Myocyte (in vitro differentiated cells): ENCODE data around the gene SLC22A14. TPM values are rescaled to one million over a fixed set of nuclear protein-coding genes. Genes with fewer than 3 reads are reported as not detected.
A peak's percentile ranks its signal among the peaks of the same experiment; 100 is the strongest.
"Not testable (repeated sequence)": the region's sequence is repeated elsewhere in the genome, so short reads cannot be mapped to it uniquely, and the experiment has no call there.

Experiments
- DNase-seq: peaks from one replicate; pipeline ENCODE4 v3.0.0-alpha.2; 2012; ENCODE audit warnings: low read depth
- total RNA-seq: library from RNA; depleted of rRNA; stranded (reverse); fragments of >200 nt; gene quantifications from 2 replicates; pipeline ENCODE4 v1.2.3, GENCODE V29; 2014

SLC22A14 gene
- total RNA-seq, 1 donor from 2014 or later: 0.83 TPM

GRCh38 chr3:38313263-38313662 is 31.2 kb downstream of the SLC22A14 start:
- peak; percentile 56 for DNase-seq

- no peak for DNase-seq
Observed at GRCh38 chr3:38313695-38314094, 31.6 kb downstream of the SLC22A14 start.

DNA sequence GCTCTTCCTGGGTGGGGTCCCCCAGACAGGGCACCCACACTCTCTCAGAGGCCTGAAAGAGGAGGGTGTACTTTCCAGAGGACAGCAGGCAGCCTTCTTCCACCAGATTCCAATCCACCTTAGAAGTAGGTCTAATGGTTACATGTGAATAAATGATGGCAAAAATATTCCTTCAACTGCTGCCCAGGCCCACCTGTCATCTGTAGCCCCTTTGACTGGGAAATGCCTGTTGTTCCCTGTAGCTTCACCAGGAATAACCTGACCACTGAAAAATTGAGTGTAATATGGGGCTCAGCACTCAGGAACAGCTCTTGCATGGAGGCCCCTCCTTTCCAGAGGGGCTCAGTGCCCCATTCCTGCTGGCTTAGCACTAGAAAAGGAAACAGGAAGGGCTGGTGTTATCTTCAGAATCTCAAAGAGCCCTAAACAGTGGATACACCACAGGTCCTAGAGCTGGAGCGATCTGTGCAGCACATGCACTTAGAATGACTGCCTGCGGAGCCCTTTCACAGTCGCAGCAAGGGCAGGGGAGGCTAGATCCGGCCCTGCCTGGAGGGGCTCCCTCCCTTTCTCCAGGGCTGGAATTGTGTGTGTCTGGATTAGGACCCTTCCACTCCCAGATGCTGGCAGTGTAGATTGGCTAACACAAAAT is 32.1 kb downstream of the SLC22A14 start:
- no peak for DNase-seq

- peak; percentile 26 for DNase-seq
Observed at GRCh38 chr3:38314764-38315487, 32.8 kb downstream of the SLC22A14 start.

DNA sequence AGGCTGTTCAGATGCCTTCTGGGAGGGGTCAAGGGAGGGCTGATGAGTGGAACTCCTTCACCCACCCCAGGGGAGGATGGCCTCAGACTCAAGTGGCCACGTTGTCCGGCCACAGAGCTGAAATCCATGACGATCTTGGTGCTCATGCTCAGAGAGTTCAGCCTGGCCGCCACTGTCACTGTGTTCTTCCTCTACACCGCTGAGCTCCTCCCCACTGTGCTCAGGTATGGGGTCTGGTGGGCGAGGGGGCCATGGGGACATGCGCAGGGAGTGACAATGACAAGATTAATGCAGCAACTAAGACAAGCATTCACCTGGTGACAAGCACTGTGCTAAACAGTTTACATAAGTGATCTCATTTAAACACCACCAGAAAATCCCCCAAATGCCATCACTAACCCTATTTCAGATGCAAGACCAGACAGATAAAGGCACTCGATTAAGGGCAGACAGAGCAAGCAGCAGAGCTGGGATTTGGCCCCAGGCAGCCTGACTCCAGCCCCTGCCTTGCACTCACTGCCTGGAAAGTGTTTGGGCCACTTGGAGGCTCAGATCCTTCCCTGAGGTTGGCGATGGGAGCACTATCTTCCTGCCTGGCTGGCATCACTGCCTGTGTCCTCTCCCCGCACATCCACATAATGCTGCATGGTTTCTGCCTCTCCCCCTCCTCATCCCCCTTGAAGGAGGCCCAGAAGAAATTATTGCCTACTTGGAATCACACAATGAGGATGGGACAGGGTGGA is 33.6 kb downstream of the SLC22A14 start:
- no peak for DNase-seq

GRCh38 chr3:38316356-38317191 is 34.5 kb downstream of the SLC22A14 start:
- no peak for DNase-seq

- DNase-seq: no peak
Observed at GRCh38 chr3:38317192-38317759, 35.2 kb downstream of the SLC22A14 start.

DNA sequence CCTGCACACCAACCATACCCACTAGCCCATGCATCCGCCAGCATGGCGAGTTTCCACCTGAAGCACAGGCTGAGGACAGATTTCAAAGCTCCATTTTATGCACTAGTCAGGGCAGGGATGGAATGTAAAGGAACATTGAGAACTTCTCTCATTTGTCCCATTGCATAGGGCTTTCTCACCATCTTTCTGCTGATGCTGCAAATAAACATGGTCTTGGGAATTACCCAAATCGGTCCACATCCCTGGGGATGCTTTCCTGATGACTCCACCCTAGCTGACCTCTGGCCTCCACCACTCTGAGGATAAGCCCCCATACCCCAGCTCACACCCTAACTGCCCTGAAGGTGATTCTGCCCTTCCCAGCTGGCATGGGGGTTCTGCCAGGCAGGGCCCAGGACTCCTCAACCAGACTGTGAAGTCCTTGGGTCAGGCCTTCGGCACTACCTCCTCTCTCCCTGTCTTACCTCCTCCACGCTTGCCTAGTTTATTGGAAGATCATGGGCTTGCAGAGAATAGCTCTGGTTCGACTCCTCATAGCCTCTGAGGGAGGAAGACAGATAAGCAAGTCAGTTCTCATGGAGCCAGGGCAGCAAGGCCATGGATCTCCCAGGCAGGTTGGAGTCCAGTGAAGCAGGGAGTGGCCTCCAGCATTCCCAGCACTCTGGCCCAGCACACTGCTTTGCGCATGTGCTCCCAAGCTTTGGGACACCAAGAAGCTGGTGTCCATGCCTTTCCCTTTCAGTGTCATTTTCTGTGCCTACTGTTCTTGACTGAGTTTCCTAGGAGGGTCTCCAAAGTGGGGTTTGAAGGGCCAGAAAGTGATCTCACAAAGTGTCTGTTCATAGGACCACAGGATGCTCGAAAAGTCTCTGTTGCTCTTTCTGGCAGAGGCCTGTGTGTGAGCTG is 36.9 kb downstream of the SLC22A14 start:
- no peak for DNase-seq

GRCh38 chr3:38320638-38321037 is 38.5 kb downstream of the SLC22A14 start:
- DNase-seq: not testable (repeated sequence)

- no peak for DNase-seq
Observed at GRCh38 chr3:38323060-38323459, 41.0 kb downstream of the SLC22A14 start.

DNA sequence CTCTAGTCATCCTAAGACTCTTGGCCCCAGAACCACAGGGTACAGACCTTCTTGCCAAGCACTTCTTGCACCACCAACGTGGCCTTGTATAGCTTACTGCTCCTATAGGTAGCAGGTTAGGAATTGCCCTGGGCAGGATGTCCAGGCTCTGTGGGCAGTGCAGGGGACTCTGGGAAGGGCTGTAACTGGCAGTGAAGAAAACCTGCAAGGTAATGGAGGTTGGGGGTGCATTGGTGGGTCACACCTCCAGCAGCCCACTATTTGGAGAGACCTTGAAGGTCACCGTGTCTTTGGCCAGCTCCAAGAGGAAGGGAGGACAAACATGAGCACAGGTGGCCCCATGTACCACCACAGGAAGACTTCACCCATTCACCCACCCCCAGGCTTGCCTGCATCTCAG is 43.2 kb downstream of the SLC22A14 start:
- DNase-seq: no peak

DNA sequence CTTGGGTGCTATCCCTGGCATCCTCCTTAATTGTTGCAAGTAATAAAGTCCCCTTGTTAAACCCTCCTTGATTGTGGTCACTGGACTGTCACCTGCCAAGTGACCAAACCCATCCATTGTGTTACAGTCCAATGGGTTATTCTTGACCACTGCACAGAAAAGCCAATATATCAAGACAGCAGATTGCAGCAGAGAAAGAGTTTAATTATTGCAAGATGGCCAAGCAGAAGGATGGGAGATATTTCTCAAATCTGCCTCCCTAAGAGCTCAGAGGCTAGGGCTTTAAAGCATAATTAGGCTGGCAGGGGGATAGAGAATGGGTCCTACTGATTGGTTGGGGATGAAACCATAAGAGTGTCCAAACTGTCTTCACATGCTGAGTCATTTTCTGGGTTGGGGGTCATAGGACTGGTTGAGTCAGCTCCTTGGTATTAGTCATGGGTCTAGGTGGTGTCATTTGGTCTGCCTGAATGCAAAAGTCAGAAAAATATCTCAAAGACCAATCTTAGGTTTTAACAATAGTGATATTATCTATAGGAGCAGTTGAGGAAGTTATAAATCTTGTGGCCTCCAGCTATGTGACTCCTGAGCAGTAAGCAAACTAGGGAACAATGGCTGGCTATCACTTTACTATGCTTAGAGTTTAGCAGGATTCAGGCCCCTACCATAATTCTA is 45.4 kb downstream of the SLC22A14 start:
- no peak for DNase-seq

GRCh38 chr3:38331257-38332022 is 49.3 kb downstream of the SLC22A14 start:
- DNase-seq: no peak

GRCh38 chr3:38332201-38332600 is 50.1 kb downstream of the SLC22A14 start:
- DNase-seq: no peak

DNA sequence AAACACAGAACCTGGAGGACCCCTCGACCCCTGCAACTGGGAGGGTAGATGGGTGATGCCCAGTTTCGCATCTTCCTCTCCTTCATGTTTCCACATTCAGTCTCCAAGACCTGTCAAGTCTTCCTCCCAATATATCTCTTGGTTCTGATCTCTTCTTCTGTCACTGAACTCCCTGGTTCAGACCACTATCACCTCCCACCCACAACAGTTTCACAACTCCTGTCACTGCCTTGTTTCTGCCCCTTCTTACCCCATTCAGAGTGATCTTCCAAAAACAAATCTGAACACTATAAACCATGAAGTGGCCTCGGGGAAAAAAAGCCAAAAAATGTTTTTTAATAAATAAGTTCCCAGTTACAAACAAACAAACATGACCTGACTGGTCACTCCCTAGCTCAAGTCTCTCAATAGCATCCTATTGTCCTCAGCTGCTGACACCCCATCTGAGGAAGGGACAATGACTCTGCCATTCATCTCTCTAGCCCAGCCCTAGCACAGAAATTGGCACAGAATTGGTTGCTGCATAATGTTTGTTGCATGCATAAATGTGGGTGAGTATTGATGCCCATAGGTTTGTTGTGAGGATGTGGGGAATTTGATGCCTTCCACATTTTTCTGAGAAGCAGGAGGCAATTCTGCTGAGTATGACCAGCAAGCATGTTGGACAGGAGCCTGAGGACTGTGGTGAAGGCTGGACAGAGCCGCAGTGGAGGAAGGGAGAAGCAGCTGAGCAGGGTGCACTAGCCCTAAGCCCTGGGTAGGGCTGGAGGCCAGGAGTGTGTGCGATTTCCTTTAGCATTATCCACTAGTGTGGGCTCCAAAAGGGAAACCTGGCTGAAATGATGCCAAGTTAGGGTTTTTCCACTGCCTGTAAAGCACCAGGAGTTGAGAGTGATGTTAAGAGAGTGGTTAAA is 52.3 kb downstream of the SLC22A14 start:
- DNase-seq: peak; percentile 88

GRCh38 chr3:38335263-38335662 is 53.2 kb downstream of the SLC22A14 start:
- DNase-seq: no peak

GRCh38 chr3:38337703-38338102 is 55.6 kb downstream of the SLC22A14 start:
- DNase-seq: no peak
